ENCODE results near the gene GRIK4. TPM values are rescaled to one million over a fixed set of nuclear protein-coding genes. Genes with fewer than 3 reads are reported as not detected.

The GRIK4 gene
- total and polyA plus RNA-seq, 9 of the 15 experiments (the other 6 are each of a cell fraction or from before 2014, with no cell fraction given), result not detected

DNA sequence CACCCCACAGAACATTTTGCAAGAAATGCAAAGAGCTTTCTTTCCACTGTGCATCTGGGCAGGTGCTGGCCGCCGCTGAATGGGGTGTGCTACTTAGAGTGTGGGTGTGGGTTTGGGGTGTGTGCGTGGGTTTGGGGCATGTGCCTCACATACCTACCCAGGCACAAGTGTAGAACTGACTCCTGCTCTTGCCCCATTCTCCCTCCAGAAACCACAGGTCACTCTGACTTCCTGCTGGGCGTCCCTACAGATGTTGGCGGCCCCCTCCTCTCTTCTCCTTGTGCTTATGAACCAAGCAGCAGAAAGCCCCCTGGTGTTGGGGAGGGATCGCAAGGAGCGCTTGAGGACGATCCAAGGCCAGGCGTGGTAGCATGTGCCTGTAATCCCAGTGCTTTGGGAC is 63.9 kb downstream of the GRIK4 start:
- ChIA-PET POLR2A (interaction anchor here (0.6 kb wide), 1 partner anchor 1306 kb away, joined by 4 read pairs; no protein-coding TSS in a partner anchor), CTCF (ENCODE audit: low intra/inter-chr PET ratio) (no interaction called here)
- BruUV-seq (replicated peaks), result no TSS peak
- no peak overlapping the region for H3K4me2 ChIP-seq (ENCODE audit: insufficient read depth, low read length)
- FAIRE-seq (no peak), ATAC-seq (no peak), DNase-seq (ENCODE audit: extremely low read depth in 1 of 4, low spot score in 3 of 4) (no peak)
- H3K79me2 ChIP-seq (ENCODE audit: control insufficient read depth, insufficient read depth, low read length), result no peaks in the 10 kb centered on the region
- H3K4me1 ChIP-seq (replicated peaks in 1 of 2; ENCODE audit: control insufficient read depth in 2 of 2, insufficient read depth in 2 of 2, low read length in 2 of 2), result no peaks in the 10 kb centered on the region
- TF ChIP-seq HMGN3 (IDR thresholded peaks at IDR 0.05; ENCODE audit: borderline replicate concordance, extremely low read depth, insufficient read length, low read depth, low read length), result no peak
- no peak for TF ChIP-seq MEF2A (IDR thresholded peaks at IDR 0.05; ENCODE audit: control insufficient read depth, low read depth, low read length)
- TF ChIP-seq ESRRA (IDR thresholded peaks at IDR 0.05; ENCODE audit: borderline replicate concordance, low read depth), result no peak
- no peak for TF ChIP-seq CHD1 (IDR thresholded peaks at IDR 0.05; ENCODE audit: low read length)
- TF ChIP-seq, protein P1, sequence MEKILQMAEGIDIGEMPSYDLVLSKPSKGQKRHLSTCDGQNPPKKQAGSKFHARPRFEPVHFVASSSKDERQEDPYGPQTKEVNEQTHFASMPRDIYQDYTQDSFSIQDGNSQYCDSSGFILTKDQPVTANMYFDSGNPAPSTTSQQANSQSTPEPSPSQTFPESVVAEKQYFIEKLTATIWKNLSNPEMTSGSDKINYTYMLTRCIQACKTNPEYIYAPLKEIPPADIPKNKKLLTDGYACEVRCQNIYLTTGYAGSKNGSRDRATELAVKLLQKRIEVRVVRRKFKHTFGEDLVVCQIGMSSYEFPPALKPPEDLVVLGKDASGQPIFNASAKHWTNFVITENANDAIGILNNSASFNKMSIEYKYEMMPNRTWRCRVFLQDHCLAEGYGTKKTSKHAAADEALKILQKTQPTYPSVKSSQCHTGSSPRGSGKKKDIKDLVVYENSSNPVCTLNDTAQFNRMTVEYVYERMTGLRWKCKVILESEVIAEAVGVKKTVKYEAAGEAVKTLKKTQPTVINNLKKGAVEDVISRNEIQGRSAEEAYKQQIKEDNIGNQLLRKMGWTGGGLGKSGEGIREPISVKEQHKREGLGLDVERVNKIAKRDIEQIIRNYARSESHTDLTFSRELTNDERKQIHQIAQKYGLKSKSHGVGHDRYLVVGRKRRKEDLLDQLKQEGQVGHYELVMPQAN (IDR thresholded peaks at IDR 0.05; ENCODE audit: borderline replicate concordance), result no peak
- TF ChIP-seq RBM14 (IDR thresholded peaks at IDR 0.05; ENCODE audit: borderline replicate concordance, insufficient read depth, low read depth, low read length), result no peak
- TF ChIP-seq GABPB2 (CRISPR knock-in tag; conservative IDR thresholded peaks at IDR 0.05), result no peak
- no peak for TF ChIP-seq SMARCB1 (IDR thresholded peaks at IDR 0.05; ENCODE audit: insufficient read length, low read depth)
- TF ChIP-seq, protein P2, sequence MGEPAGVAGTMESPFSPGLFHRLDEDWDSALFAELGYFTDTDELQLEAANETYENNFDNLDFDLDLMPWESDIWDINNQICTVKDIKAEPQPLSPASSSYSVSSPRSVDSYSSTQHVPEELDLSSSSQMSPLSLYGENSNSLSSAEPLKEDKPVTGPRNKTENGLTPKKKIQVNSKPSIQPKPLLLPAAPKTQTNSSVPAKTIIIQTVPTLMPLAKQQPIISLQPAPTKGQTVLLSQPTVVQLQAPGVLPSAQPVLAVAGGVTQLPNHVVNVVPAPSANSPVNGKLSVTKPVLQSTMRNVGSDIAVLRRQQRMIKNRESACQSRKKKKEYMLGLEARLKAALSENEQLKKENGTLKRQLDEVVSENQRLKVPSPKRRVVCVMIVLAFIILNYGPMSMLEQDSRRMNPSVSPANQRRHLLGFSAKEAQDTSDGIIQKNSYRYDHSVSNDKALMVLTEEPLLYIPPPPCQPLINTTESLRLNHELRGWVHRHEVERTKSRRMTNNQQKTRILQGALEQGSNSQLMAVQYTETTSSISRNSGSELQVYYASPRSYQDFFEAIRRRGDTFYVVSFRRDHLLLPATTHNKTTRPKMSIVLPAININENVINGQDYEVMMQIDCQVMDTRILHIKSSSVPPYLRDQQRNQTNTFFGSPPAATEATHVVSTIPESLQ (CRISPR knock-in tag; IDR thresholded peaks at IDR 0.05), result no peak
- TF ChIP-seq TAF7 (tag; IDR thresholded peaks at IDR 0.05), result no peak
- no peak for TF ChIP-seq ZNF695 (CRISPR knock-in tag; IDR thresholded peaks at IDR 0.05)
- TF ChIP-seq, protein P3, sequence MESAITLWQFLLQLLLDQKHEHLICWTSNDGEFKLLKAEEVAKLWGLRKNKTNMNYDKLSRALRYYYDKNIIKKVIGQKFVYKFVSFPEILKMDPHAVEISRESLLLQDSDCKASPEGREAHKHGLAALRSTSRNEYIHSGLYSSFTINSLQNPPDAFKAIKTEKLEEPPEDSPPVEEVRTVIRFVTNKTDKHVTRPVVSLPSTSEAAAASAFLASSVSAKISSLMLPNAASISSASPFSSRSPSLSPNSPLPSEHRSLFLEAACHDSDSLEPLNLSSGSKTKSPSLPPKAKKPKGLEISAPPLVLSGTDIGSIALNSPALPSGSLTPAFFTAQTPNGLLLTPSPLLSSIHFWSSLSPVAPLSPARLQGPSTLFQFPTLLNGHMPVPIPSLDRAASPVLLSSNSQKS (CRISPR knock-in tag; IDR thresholded peaks at IDR 0.05), result no peak
- H3K27me3 ChIP-seq (ENCODE audit: control insufficient read depth in 2 of 2, insufficient read depth in 2 of 2, low read length in 2 of 2), result peaks cover 5 to 59% of the 10 kb centered on the region in 2 experiments; a peak in 4 of 5 replicates
- H3K36me3 ChIP-seq (ENCODE audit: control insufficient read depth, insufficient read depth, low read length), result no peaks in the 10 kb centered on the region
- no peaks in the 10 kb centered on the region for H3K9me3 ChIP-seq (replicated peaks; ENCODE audit: control insufficient read depth, insufficient read depth, low read depth, low read length)
- H4K20me1 ChIP-seq (replicated peaks; ENCODE audit: control insufficient read depth, insufficient read depth, low read length), result no peaks in the 10 kb centered on the region; the same call in 1 of the 2 replicates
- H3K9ac ChIP-seq (ENCODE audit: insufficient read depth in 1 of 2, low read depth in 2 of 2, low read length in 2 of 2), result no peak overlapping the region
- intact Hi-C loops (cut with micrococcal nuclease) (no loop called here), in situ Hi-C loops (cut with MboI) (no loop called here)
- WGBS (ENCODE audit: insufficient coverage, low coverage, missing lambda C conversion rate), result 2% methylated on average over 9 of the region's 9 CpGs
- no peaks in the 10 kb centered on the region for H3K9me1 ChIP-seq (ENCODE audit: control insufficient read depth, insufficient read depth, low read length)
- H3K27ac ChIP-seq (ENCODE audit: extremely low read depth, low read depth, low read length), result no peak overlapping the region
- H2AFZ ChIP-seq (ENCODE audit: low read depth, low read length), result no peak overlapping the region
- no peak overlapping the region for H3K4me3 ChIP-seq

Data from K562 (cell line).